GM21367 (cell line): ENCODE data around the gene CDCP1.

Experiments
- ATAC-seq: cut with Tn5 transposase; IDR thresholded peaks from one replicate; pipeline ENCODE4 v1.9.1; 2021; ENCODE audit not compliant: unreplicated experiment

CDCP1 gene

GRCh38 chr3:45137656-45138181 lies 8.5 kb downstream of the CDCP1 start:
- ATAC-seq: no peak

GRCh38 chr3:45135959-45136358 lies 10.2 kb downstream of the CDCP1 start:
- ATAC-seq: no peak

GRCh38 chr3:45134758-45135521 lies 11.2 kb downstream of the CDCP1 start:
- no peak for ATAC-seq

GRCh38 chr3:45132568-45133211 lies 13.5 kb downstream of the CDCP1 start:
- ATAC-seq: no peak

- no peak for ATAC-seq
Measured at GRCh38 chr3:45131201-45131600, 15.0 kb downstream of the CDCP1 start.

- no peak for ATAC-seq
Measured at GRCh38 chr3:45130476-45130875, 15.7 kb downstream of the CDCP1 start.

GRCh38 chr3:45128950-45129349 lies 17.2 kb downstream of the CDCP1 start:
- ATAC-seq: no peak

GRCh38 chr3:45127130-45127822 lies 18.9 kb downstream of the CDCP1 start:
- ATAC-seq: no peak

- no peak for ATAC-seq
Measured at GRCh38 chr3:45126730-45127129, 19.4 kb downstream of the CDCP1 start.

GRCh38 chr3:45125550-45126026 lies 20.6 kb downstream of the CDCP1 start:
- ATAC-seq: no peak

GRCh38 chr3:45124956-45125355 lies 21.2 kb downstream of the CDCP1 start:
- no peak for ATAC-seq

- no peak for ATAC-seq
Measured at GRCh38 chr3:45124352-45124751, 21.8 kb downstream of the CDCP1 start.

- ATAC-seq: no peak
Measured at GRCh38 chr3:45123581-45124269, 22.5 kb downstream of the CDCP1 start.

GRCh38 chr3:45123030-45123429 lies 23.1 kb downstream of the CDCP1 start:
- ATAC-seq: no peak

GRCh38 chr3:45120359-45121158 lies 25.6 kb downstream of the CDCP1 start:
- no peak for ATAC-seq

GRCh38 chr3:45119824-45120358 lies 26.3 kb downstream of the CDCP1 start:
- no peak for ATAC-seq

GRCh38 chr3:45119376-45119775 lies 26.8 kb downstream of the CDCP1 start:
- no peak for ATAC-seq

GRCh38 chr3:45118615-45119071 lies 27.5 kb downstream of the CDCP1 start:
- ATAC-seq: no peak

- ATAC-seq: no peak
Measured at GRCh38 chr3:45116350-45116749, 29.8 kb downstream of the CDCP1 start.

GRCh38 chr3:45113625-45114050 lies 32.5 kb downstream of the CDCP1 start:
- ATAC-seq: no peak
